CD14-positive monocyte (primary cell): Measurements from ENCODE around the gene AHNAK2. TPM values are rescaled to one million over a fixed set of nuclear protein-coding genes. Genes with fewer than 3 reads are reported as not detected.

ENCODE experiments used
- DNase-seq, 3 donors: peaks; one replicate each; pipeline ENCODE4 v3.0.0-alpha.2; 2011 to 2022
- H2AFZ ChIP-seq: 2 replicates; pipeline ENCODE4 v1.6.0; 2012; ENCODE audit warnings: mild to moderate bottlenecking, low read depth, low read length, inconsistent platforms; ENCODE audit not compliant: insufficient read depth, poor library complexity, severe bottlenecking
- H3K27ac ChIP-seq, 2 donors: 1 replicate in 1 of 2; 2 replicates in 1 of 2; pipeline ENCODE4 v1.5.1; 2012 to 2013; ENCODE audit warnings: low read length in 2 of 2, control low read depth in 1 of 2, inconsistent platforms in 1 of 2, low read depth in 1 of 2, mild to moderate bottlenecking in 1 of 2
- H3K27me3 ChIP-seq, 2 donors: one replicate each; pipeline versions ENCODE4 v1.6.0 to v1.6.1; 2011 to 2013; ENCODE audit warnings: low read length in 2 of 2; ENCODE audit not compliant: control insufficient read depth in 2 of 2, insufficient read depth in 2 of 2
- H3K36me3 ChIP-seq, 2 donors: replicated peaks in 1 of 2; 1 replicate in 1 of 2; 2 replicates in 1 of 2; pipeline versions ENCODE4 v1.5.1 to v1.6.1; 2012 to 2013; ENCODE audit warnings: low read length in 2 of 2, control low read depth in 1 of 2, inconsistent platforms in 1 of 2, mild to moderate bottlenecking in 1 of 2; ENCODE audit not compliant: insufficient read depth in 2 of 2, control insufficient read depth in 1 of 2
- H3K4me1 ChIP-seq, 2 donors: 1 replicate in 1 of 2; 2 replicates in 1 of 2; pipeline versions ENCODE4 v1.5.1 to v1.6.1; 2012 to 2013; ENCODE audit warnings: low read length in 2 of 2, control low read depth in 1 of 2, inconsistent platforms in 1 of 2, mild to moderate bottlenecking in 1 of 2, moderate library complexity in 1 of 2; ENCODE audit not compliant: insufficient read depth in 2 of 2, control insufficient read depth in 1 of 2
- H3K4me2 ChIP-seq: replicated peaks from 2 replicates; pipeline ENCODE3; 2012; ENCODE audit warnings: low read length, moderate library complexity, mild to moderate bottlenecking; ENCODE audit not compliant: poor library complexity, severe bottlenecking; ENCODE audit errors: extremely low read depth
- H3K4me3 ChIP-seq, 3 experiments: fragments of 200-600 bp in 1 of 3; sonication (generic) in 1 of 3; replicated peaks in 1 of 3; 1 replicate in 2 of 3; 2 replicates in 1 of 3; pipeline ENCODE4 v1.5.1; 2011 to 2013; ENCODE audit warnings: low read length in 3 of 3, mild to moderate bottlenecking in 3 of 3, control low read depth in 2 of 3, low read depth in 2 of 3, inconsistent platforms in 1 of 3, moderate library complexity in 1 of 3
- H3K79me2 ChIP-seq: 2 replicates; pipeline ENCODE4 v1.6.0; 2012; ENCODE audit warnings: mild to moderate bottlenecking, control low read depth, inconsistent platforms, low read length, moderate library complexity; ENCODE audit not compliant: insufficient read depth
- H3K9ac ChIP-seq: 2 replicates; pipeline ENCODE4 v1.6.0; 2017; ENCODE audit warnings: low read length, mild to moderate bottlenecking; ENCODE audit not compliant: insufficient read depth, poor library complexity, severe bottlenecking
- H3K9me3 ChIP-seq, 2 donors: replicated peaks in 1 of 2; 1 replicate in 1 of 2; 2 replicates in 1 of 2; pipeline versions ENCODE4 v1.5.1 to v1.6.1; 2012 to 2013; ENCODE audit warnings: low read length in 2 of 2, control low read depth in 1 of 2; ENCODE audit not compliant: control insufficient read depth in 1 of 2, insufficient read depth in 1 of 2
- H4K20me1 ChIP-seq: 2 replicates; pipeline ENCODE4 v1.6.0; 2012; ENCODE audit warnings: mild to moderate bottlenecking, low read length, control low read depth, moderate library complexity; ENCODE audit not compliant: insufficient read depth
- H3K27ac Mint-ChIP-seq, 7 donors: one replicate each; pipeline ENCODE4 v1.8.0; 2020; ENCODE audit warnings: mild to moderate bottlenecking in 7 of 7, mixed read lengths in 7 of 7, moderate library complexity in 6 of 7, inconsistent platforms in 2 of 7
- H3K27me3 Mint-ChIP-seq, 3 donors: one replicate each; pipeline ENCODE4 v1.8.0; 2021 to 2022; ENCODE audit warnings: low read depth in 3 of 3, mild to moderate bottlenecking in 3 of 3, mixed read lengths in 3 of 3, moderate library complexity in 3 of 3, inconsistent platforms in 1 of 3
- H3K36me3 Mint-ChIP-seq, 2 donors: one replicate each; pipeline ENCODE4 v1.8.0; 2020; ENCODE audit warnings: mixed read lengths in 2 of 2, inconsistent platforms in 1 of 2, mild to moderate bottlenecking in 1 of 2
- H3K4me1 Mint-ChIP-seq: one replicate; pipeline ENCODE4 v1.8.0; 2020; ENCODE audit warnings: mild to moderate bottlenecking, mixed read lengths
- H3K4me3 Mint-ChIP-seq, 2 donors: one replicate each; pipeline ENCODE4 v1.8.0; 2020; ENCODE audit warnings: mild to moderate bottlenecking in 2 of 2, mixed read lengths in 2 of 2, moderate library complexity in 1 of 2
- H3K9me3 Mint-ChIP-seq, 7 donors: one replicate each; pipeline ENCODE4 v1.8.0; 2020 to 2022; ENCODE audit warnings: mixed read lengths in 7 of 7, mild to moderate bottlenecking in 6 of 7, moderate library complexity in 6 of 7, inconsistent platforms in 2 of 7
- WGBS: methylation state at CpG from one replicate; pipeline ENCODE4 v1.1.5; 2013; ENCODE audit warnings: missing lambda C conversion rate; ENCODE audit not compliant: insufficient coverage; 5-methylcytosine and 5-hydroxymethylcytosine counted together
- intact Hi-C, 2 donors: fragments of 100-400 bp; cut with micrococcal nuclease; formaldehyde crosslinking; loops; one replicate each; pipeline versions ENCODE4 v1.15.0 to v1.15.1; 2023
- polyA plus RNA-seq, 3 donors: library from polyadenylated mRNA; depleted of rRNA in 1 of 3; unstranded in 2 of 3; stranded (reverse) in 1 of 3; fragments of 300-500 nt in 2 of 3; fragments of >200 nt in 1 of 3; fragmentation: Illumina TruSeq in 2 of 3; gene quantifications; 1 replicate in 2 of 3; 2 replicates in 1 of 3; pipeline ENCODE4 v1.2.3, GENCODE V29; 2012 to 2021
- TF ChIP-seq, protein P1 (sequence below): fragments of 200-600 bp; IDR thresholded peaks from one replicate; pipeline ENCODE4 v1.8.0; 2022; ENCODE audit warnings: antibody characterized with exemption, mild to moderate bottlenecking

Gene AHNAK2
- polyA plus RNA-seq, 3 donors: 0.01 TPM; not detected in 2

DNA sequence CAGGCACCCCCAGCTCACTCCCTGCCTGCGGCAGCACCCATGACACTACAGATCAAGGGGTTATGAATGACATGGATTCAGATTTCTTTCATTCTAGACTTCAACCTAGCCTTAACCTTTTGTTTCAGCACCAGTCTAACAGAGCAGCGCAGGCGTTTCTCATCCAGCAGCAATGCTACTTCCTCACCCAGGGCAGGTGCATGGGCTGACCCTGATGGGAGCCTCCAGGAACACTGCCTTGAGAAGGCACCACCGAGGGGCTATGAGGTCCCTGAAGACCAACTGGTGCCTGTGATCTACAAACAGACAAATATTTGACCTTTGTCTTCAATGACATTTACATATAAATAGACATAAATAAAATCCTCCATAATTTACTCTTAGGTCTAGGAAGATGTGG is 31.9 kb upstream of the AHNAK2 start:
- WGBS: 83% methylated on average over 2 of the region's 4 CpGs
- peaks cover 34% of the 10 kb centered on the region for H4K20me1 ChIP-seq
- no peak overlapping the region for H3K27ac Mint-ChIP-seq

GRCh38 chr14:105007593-105008264 is 29.6 kb upstream of the AHNAK2 start:
- Histone ChIP-seq H3K27me3 (no peaks in the 10 kb centered on the region), H3K9ac (no peak overlapping the region), H2AFZ (no peak overlapping the region), H3K36me3 (peaks cover 42 to 61% of the 10 kb centered on the region in 2 donors), H3K4me1 (peaks cover 0 to 4% of the 10 kb centered on the region in 2 donors), H3K4me3 (no peak overlapping the region), H3K9me3 (no peaks in the 10 kb centered on the region), H4K20me1 (peaks cover 11% of the 10 kb centered on the region), H3K4me2 (no peak overlapping the region), H3K79me2 (peaks cover 44% of the 10 kb centered on the region), H3K27ac (no peak overlapping the region)
- 100% methylated on average over 11 of the region's 19 CpGs for WGBS
- Mint-ChIP-seq H3K4me3 (no peak overlapping the region), H3K36me3 (peaks cover 40 to 59% of the 10 kb centered on the region in 2 donors), H3K9me3 (no peaks in the 10 kb centered on the region), H3K27ac (peak overlapping the region in 5 of 7 donors; percentile 19 to 77 (median 41)), H3K4me1 (peaks cover 5% of the 10 kb centered on the region), H3K27me3 (peaks cover 0 to 2% (median 0%) of the 10 kb centered on the region in 3 donors)
- intact Hi-C loops: loop anchor here in 1 of 2 donors (10.0 kb wide), 1 partner anchor 873 kb away; the partner anchor contains the start of gene KIF26A
- TF ChIP-seq, protein P1, sequence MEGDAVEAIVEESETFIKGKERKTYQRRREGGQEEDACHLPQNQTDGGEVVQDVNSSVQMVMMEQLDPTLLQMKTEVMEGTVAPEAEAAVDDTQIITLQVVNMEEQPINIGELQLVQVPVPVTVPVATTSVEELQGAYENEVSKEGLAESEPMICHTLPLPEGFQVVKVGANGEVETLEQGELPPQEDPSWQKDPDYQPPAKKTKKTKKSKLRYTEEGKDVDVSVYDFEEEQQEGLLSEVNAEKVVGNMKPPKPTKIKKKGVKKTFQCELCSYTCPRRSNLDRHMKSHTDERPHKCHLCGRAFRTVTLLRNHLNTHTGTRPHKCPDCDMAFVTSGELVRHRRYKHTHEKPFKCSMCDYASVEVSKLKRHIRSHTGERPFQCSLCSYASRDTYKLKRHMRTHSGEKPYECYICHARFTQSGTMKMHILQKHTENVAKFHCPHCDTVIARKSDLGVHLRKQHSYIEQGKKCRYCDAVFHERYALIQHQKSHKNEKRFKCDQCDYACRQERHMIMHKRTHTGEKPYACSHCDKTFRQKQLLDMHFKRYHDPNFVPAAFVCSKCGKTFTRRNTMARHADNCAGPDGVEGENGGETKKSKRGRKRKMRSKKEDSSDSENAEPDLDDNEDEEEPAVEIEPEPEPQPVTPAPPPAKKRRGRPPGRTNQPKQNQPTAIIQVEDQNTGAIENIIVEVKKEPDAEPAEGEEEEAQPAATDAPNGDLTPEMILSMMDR: no peak
- no peak for DNase-seq

More for the DNA sequence above, 31.9 kb upstream of the AHNAK2 start:
- Mint-ChIP-seq H3K9me3 (no peaks in the 10 kb centered on the region), H3K4me3 (no peak overlapping the region), H3K27me3 (peaks cover 0 to 2% (median 0%) of the 10 kb centered on the region in 3 donors), H3K4me1 (peaks cover 24% of the 10 kb centered on the region), H3K36me3 (peaks cover 44 to 59% of the 10 kb centered on the region in 2 donors)
- intact Hi-C loops: loop anchor here in 1 of 2 donors (5.0 kb wide), 1 partner anchor 37 kb away; no protein-coding TSS in a partner anchor
- Histone ChIP-seq H3K27ac (no peak overlapping the region), H3K9me3 (no peaks in the 10 kb centered on the region), H3K4me1 (peaks cover 0 to 9% of the 10 kb centered on the region in 2 donors), H3K36me3 (peaks cover 42 to 61% of the 10 kb centered on the region in 2 donors), H3K79me2 (peaks cover 68% of the 10 kb centered on the region), H3K27me3 (no peaks in the 10 kb centered on the region), H3K9ac (no peak overlapping the region), H2AFZ (no peak overlapping the region), H3K4me3 (no peak overlapping the region), H3K4me2 (no peak overlapping the region)
- DNase-seq: no peak
- TF ChIP-seq, protein P1: no peak
